Tibial nerve (tissue), 4 donors: ENCODE results near the gene IFNG. TPM values are rescaled to one million over a fixed set of nuclear protein-coding genes. Genes with fewer than 3 reads are reported as not detected.
A peak's percentile ranks its signal among the peaks of the same experiment; 100 is the strongest.

Experiments
- DNase-seq, 2 donors: peaks; one replicate each; pipeline ENCODE4 v3.0.0-alpha.2; 2019; ENCODE audit warnings: low spot score in 2 of 2
- H3K27ac ChIP-seq, 4 donors: fragments of 200-600 bp; sonication (generic) in 3 of 4; one replicate each; pipeline ENCODE4 v1.5.1; 2017 to 2019; ENCODE audit warnings: mild to moderate bottlenecking in 1 of 4
- H3K27me3 ChIP-seq, 2 donors: fragments of 200-600 bp; sonication (generic) in 1 of 2; one replicate each; pipeline versions ENCODE4 v1.5.1 to v1.6.0; 2017 to 2019
- H3K36me3 ChIP-seq, 3 donors: fragments of 200-600 bp; sonication (generic); one replicate each; pipeline ENCODE4 v1.5.1; 2018 to 2019
- H3K4me1 ChIP-seq, 4 donors: fragments of 200-600 bp; sonication (generic) in 3 of 4; one replicate each; pipeline ENCODE4 v1.5.1; 2017 to 2019
- H3K4me3 ChIP-seq, 4 donors: fragments of 200-600 bp; sonication (generic) in 3 of 4; one replicate each; pipeline ENCODE4 v1.5.1; 2017 to 2019; ENCODE audit warnings: mild to moderate bottlenecking in 1 of 4, moderate library complexity in 1 of 4
- H3K9me3 ChIP-seq, 4 donors: fragments of 200-600 bp; sonication (generic) in 3 of 4; one replicate each; pipeline ENCODE4 v1.5.1; 2017 to 2019
- EP300 ChIP-seq, 2 donors: sonication (generic); formaldehyde crosslinking; IDR thresholded peaks; one replicate each; pipeline ENCODE4 v1.6.1; 2017; ENCODE audit warnings: antibody characterized with exemption in 2 of 2, mild to moderate bottlenecking in 1 of 2
- POLR2A ChIP-seq, 2 donors: fragments of 450-650 bp; IDR thresholded peaks; one replicate each; pipeline ENCODE4 v1.6.1; 2017; ENCODE audit warnings: antibody characterized with exemption in 2 of 2, mild to moderate bottlenecking in 2 of 2, moderate library complexity in 2 of 2
- WGBS, 2 donors: methylation state at CpG; one replicate each; pipeline ENCODE4 v1.1.5; 2018; 5-methylcytosine and 5-hydroxymethylcytosine counted together
- total RNA-seq, 4 donors: library from RNA; depleted of rRNA; stranded (reverse); fragments of >200 nt; gene quantifications; one replicate each; pipeline ENCODE4 v1.1.0, GENCODE V29; 2016
- TF ChIP-seq, protein P1 (sequence below), 5 experiments: fragments of 200-600 bp in 3 of 5; fragments of 450-650 bp in 2 of 5; sonication (generic) in 3 of 5; IDR thresholded peaks; one replicate each; pipeline ENCODE4 v1.5.1; 2016 to 2019; ENCODE audit warnings: antibody characterized with exemption in 5 of 5, mild to moderate bottlenecking in 3 of 5, moderate library complexity in 2 of 5

The IFNG gene
- total RNA-seq, 4 donors from 2014 or later: not detected

DNA sequence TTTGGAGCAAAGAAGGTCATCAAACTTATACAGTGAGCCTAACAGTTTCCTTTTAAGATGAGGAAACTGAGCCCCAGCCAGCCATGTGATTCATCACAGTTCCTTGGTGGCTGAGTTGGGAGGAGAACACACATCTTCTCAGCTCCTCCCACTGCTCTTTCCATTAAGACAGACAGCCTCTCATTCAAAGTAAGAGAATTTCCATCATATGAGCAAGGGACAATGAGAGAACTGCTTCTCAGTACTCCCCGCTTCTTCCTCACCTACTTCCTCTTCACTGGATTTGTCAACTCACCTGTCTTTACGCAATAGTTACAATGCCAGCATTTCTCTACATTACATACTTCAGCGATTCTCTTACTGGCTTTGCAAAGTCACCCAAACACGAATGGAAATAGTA, 2.2 kb downstream of the IFNG start:
- H3K27me3 ChIP-seq: no peaks in the 10 kb centered on the region
- no peak overlapping the region for H3K4me3 ChIP-seq
- H3K27ac ChIP-seq: no peak overlapping the region
- no peak for TF ChIP-seq EP300 (IDR thresholded peaks at IDR 0.05)
- TF ChIP-seq POLR2A (IDR thresholded peaks at IDR 0.05): no peak
- TF ChIP-seq, protein P1, sequence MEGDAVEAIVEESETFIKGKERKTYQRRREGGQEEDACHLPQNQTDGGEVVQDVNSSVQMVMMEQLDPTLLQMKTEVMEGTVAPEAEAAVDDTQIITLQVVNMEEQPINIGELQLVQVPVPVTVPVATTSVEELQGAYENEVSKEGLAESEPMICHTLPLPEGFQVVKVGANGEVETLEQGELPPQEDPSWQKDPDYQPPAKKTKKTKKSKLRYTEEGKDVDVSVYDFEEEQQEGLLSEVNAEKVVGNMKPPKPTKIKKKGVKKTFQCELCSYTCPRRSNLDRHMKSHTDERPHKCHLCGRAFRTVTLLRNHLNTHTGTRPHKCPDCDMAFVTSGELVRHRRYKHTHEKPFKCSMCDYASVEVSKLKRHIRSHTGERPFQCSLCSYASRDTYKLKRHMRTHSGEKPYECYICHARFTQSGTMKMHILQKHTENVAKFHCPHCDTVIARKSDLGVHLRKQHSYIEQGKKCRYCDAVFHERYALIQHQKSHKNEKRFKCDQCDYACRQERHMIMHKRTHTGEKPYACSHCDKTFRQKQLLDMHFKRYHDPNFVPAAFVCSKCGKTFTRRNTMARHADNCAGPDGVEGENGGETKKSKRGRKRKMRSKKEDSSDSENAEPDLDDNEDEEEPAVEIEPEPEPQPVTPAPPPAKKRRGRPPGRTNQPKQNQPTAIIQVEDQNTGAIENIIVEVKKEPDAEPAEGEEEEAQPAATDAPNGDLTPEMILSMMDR (IDR thresholded peaks at IDR 0.05): no peak
- H3K4me1 ChIP-seq: no peaks in the 10 kb centered on the region
- 64 to 77% methylated on average over 4 of the region's 4 CpGs for WGBS, 2 donors
- no peaks in the 10 kb centered on the region for H3K36me3 ChIP-seq
- H3K9me3 ChIP-seq: no peaks in the 10 kb centered on the region
- no peak for DNase-seq

DNA sequence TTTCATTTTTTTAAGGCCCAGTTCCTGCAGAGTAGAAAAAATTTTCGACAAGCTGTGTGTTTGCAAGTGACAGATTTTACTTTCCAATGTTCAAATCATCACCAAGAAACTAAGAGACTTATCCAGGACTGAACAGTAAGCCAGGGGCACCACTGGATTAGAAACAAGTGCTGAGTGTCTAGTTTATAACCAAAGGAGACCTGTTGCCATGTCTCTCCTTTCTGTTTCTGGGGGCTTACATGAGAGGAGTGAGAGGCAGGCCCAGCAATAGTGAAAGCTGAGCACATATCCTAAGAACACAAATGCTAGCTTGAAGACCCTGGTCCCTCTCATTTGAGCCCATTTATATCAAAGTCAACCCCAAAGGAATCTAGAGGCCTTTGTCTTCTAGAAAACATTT, 2.9 kb downstream of the IFNG start:
- no peaks in the 10 kb centered on the region for H3K27me3 ChIP-seq
- no peaks in the 10 kb centered on the region for H3K9me3 ChIP-seq
- no peak for DNase-seq
- no peak overlapping the region for H3K4me3 ChIP-seq
- no peak overlapping the region for H3K27ac ChIP-seq
- 58 to 68% methylated on average over 1 of the region's 1 CpG for WGBS, 2 donors
- no peaks in the 10 kb centered on the region for H3K4me1 ChIP-seq
- no peak for TF ChIP-seq POLR2A (IDR thresholded peaks at IDR 0.05)
- no peak for TF ChIP-seq EP300 (IDR thresholded peaks at IDR 0.05)
- TF ChIP-seq, protein P1 (IDR thresholded peaks at IDR 0.05): no peak
- H3K36me3 ChIP-seq: no peaks in the 10 kb centered on the region

DNA sequence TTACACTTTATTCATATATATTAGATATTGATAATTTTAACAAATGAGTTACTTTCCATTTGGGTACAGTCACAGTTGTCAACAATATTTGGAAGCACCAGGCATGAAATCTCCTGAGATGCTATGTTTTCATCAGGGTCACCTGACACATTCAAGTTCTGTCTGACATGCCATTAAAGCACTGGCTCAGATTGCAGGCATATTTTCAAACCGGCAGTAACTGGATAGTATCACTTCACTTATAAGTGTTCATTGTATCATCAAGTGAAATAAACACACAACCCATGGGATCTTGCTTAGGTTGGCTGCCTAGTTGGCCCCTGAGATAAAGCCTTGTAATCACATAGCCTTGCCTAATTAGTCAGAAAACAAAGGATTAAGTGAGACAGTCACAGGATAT, 4.8 kb downstream of the IFNG start:
- H3K4me1 ChIP-seq: no peaks in the 10 kb centered on the region
- no peaks in the 10 kb centered on the region for H3K9me3 ChIP-seq
- H3K36me3 ChIP-seq: no peaks in the 10 kb centered on the region
- no peak for TF ChIP-seq EP300 (IDR thresholded peaks at IDR 0.05)
- TF ChIP-seq, protein P1 (IDR thresholded peaks at IDR 0.05): no peak
- TF ChIP-seq POLR2A (IDR thresholded peaks at IDR 0.05): no peak
- H3K27ac ChIP-seq: peak overlapping the region in 1 of 4 donors; percentile 30
- DNase-seq: no peak
- H3K4me3 ChIP-seq: no peak overlapping the region
- WGBS, 2 donors: 27 to 37% methylated on average over 1 of the region's 1 CpG
- no peaks in the 10 kb centered on the region for H3K27me3 ChIP-seq

DNA sequence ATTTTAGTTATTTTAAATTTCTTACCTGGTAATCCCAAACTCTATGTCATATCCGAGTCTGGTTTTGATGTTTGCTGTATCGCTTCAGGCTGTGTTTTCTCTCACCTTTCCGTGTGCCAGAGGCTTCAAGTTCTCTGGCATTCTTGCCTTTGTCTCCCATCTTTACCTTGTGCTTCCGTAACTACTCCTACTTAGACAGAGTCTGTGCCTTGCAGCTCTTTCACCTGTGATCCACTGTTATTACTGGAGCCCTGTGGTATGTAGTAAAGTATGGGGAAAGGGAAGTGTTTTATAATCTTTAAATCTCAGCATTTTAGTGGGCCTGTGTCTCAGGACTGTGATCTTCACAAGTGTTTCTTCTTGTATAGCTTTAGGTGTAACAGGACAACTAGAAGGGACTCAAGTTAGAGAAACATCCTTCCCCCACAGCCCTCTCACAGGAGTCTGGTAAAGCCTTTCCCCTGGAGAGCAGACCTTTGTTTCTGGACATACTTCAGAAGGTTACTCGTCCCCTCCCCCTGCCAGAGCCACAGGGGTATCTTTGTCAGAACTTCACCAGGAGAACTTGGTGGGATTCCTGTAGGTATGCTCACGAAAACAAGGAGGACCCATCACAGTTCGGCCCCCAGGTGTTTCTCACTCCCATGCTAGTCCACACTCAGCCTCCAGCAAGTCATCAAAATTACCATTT, 11.1 kb downstream of the IFNG start:
- Histone ChIP-seq H3K36me3 (no peaks in the 10 kb centered on the region), H3K9me3 (no peaks in the 10 kb centered on the region), H3K27me3 (no peaks in the 10 kb centered on the region), H3K4me1 (no peaks in the 10 kb centered on the region), H3K4me3 (no peak overlapping the region), H3K27ac (no peak overlapping the region)
- DNase-seq: no peak
- WGBS, 2 donors: 81 to 87% methylated on average over 7 of the region's 7 CpGs
- TF ChIP-seq, protein P1 (IDR thresholded peaks at IDR 0.05): no peak
- TF ChIP-seq POLR2A (IDR thresholded peaks at IDR 0.05) (no peak), EP300 (IDR thresholded peaks at IDR 0.05) (no peak)

DNA sequence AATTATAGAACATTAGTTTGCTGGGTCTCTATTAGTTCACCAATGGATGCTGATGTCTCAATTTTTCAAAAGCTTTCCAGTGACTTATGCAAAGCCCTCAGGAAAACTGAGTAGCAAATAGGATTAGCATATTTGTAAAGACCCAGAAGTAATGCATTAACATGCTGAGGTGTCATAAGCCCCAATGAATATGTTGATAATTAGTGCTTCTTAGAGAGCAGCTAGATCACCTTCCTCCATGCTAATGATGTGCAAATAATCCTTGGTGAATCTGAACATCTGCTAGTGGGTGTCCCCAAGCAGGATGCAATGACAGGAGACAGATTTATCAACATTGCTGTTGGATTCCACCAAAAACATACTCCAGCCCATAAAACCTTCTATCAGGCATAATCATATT, 19.0 kb downstream of the IFNG start:
- no peak for DNase-seq
- H3K27ac ChIP-seq: no peak overlapping the region
- no peak overlapping the region for H3K4me3 ChIP-seq
- TF ChIP-seq, protein P1 (IDR thresholded peaks at IDR 0.05): no peak
- no peak for TF ChIP-seq EP300 (IDR thresholded peaks at IDR 0.05)
- no peak for TF ChIP-seq POLR2A (IDR thresholded peaks at IDR 0.05)
- H3K9me3 ChIP-seq: no peaks in the 10 kb centered on the region
- no peaks in the 10 kb centered on the region for H3K36me3 ChIP-seq
- H3K27me3 ChIP-seq: no peaks in the 10 kb centered on the region
- H3K4me1 ChIP-seq: no peaks in the 10 kb centered on the region
